ENCODE results near the gene MAPKBP1.

Gene MAPKBP1

GRCh38 chr15:41806291-41807181 lies 32.3 kb downstream of the MAPKBP1 start:
- DNase-seq, result peak; percentile 1

- no peak for DNase-seq
Measured at GRCh38 chr15:41809121-41809520, 34.8 kb downstream of the MAPKBP1 start.

GRCh38 chr15:41809526-41810220 lies 35.4 kb downstream of the MAPKBP1 start:
- no peak for DNase-seq

- DNase-seq, result no peak
Measured at GRCh38 chr15:41810651-41811431, 36.6 kb downstream of the MAPKBP1 start.

- DNase-seq, result peak; percentile 42
Measured at GRCh38 chr15:41811432-41812195, 37.3 kb downstream of the MAPKBP1 start.

GRCh38 chr15:41812820-41813375 lies 38.6 kb downstream of the MAPKBP1 start:
- DNase-seq, result no peak

GRCh38 chr15:41813426-41813825 lies 39.1 kb downstream of the MAPKBP1 start:
- no peak for DNase-seq

GRCh38 chr15:41814534-41814933 lies 40.2 kb downstream of the MAPKBP1 start:
- no peak for DNase-seq

GRCh38 chr15:41816788-41817187 lies 42.5 kb downstream of the MAPKBP1 start:
- no peak for DNase-seq

GRCh38 chr15:41817327-41817726 lies 43.0 kb downstream of the MAPKBP1 start:
- no peak for DNase-seq

- DNase-seq, result no peak
Measured at GRCh38 chr15:41817781-41818180, 43.5 kb downstream of the MAPKBP1 start.

- no peak for DNase-seq
Measured at GRCh38 chr15:41819455-41820050, 45.3 kb downstream of the MAPKBP1 start.

GRCh38 chr15:41820791-41821423 lies 46.6 kb downstream of the MAPKBP1 start:
- DNase-seq, result no peak

- DNase-seq, result no peak
Measured at GRCh38 chr15:41821831-41822230, 47.5 kb downstream of the MAPKBP1 start.

- no peak for DNase-seq
Measured at GRCh38 chr15:41822471-41822870, 48.2 kb downstream of the MAPKBP1 start.

- no peak for DNase-seq
Measured at GRCh38 chr15:41822957-41823356, 48.7 kb downstream of the MAPKBP1 start.

GRCh38 chr15:41823502-41823901 lies 49.2 kb downstream of the MAPKBP1 start:
- no peak for DNase-seq

- no peak for DNase-seq
Measured at GRCh38 chr15:41824062-41824745, 49.9 kb downstream of the MAPKBP1 start.

GRCh38 chr15:41825145-41825544 lies 50.9 kb downstream of the MAPKBP1 start:
- DNase-seq, result no peak
